ENCODE measurements around the gene FAM156A.
"Not testable (repeated sequence)": the region's sequence is repeated elsewhere in the genome, so short reads cannot be mapped to it uniquely, and the experiment has no call there.

The FAM156A gene

GRCh38 chrX:52958113-52958959 lies at the start of gene FAM156A:
TSS of gene FAM156A (minus strand) at chrX:52958518. CDS start at chrX:52948588, 9,930 bp downstream.
- not testable (repeated sequence) for DNase-seq (ENCODE audit: low read depth)

- no peak for DNase-seq (ENCODE audit: low read depth)
These were observed 47.0 kb upstream of the FAM156A start for GRCh38 chrX:53005327-53005726.

GRCh38 chrX:53004811-53005210 lies 46.5 kb upstream of the FAM156A start:
- DNase-seq (ENCODE audit: low read depth), result no peak

- DNase-seq (ENCODE audit: low read depth), result no peak
These were observed 45.7 kb upstream of the FAM156A start for GRCh38 chrX:53004038-53004437.

- no peak for DNase-seq (ENCODE audit: low read depth)
These were observed 44.8 kb upstream of the FAM156A start for GRCh38 chrX:53003111-53003510.

- DNase-seq (ENCODE audit: low read depth), result no peak
These were observed 43.6 kb upstream of the FAM156A start for GRCh38 chrX:53001958-53002357.

- DNase-seq (ENCODE audit: low read depth), result no peak
These were observed 42.3 kb upstream of the FAM156A start for GRCh38 chrX:53000447-53001135.

- DNase-seq (ENCODE audit: low read depth), result no peak
These were observed 37.6 kb upstream of the FAM156A start for GRCh38 chrX:52995987-52996331.

GRCh38 chrX:52995135-52995986 lies 37.0 kb upstream of the FAM156A start:
- DNase-seq (ENCODE audit: low read depth), result peak; percentile 84

GRCh38 chrX:52990848-52991247 lies 32.5 kb upstream of the FAM156A start:
- no peak for DNase-seq (ENCODE audit: low read depth)

- peak; percentile 9 for DNase-seq (ENCODE audit: low read depth)
These were observed 31.8 kb upstream of the FAM156A start for GRCh38 chrX:52990011-52990631.

GRCh38 chrX:52988985-52989917 lies 30.9 kb upstream of the FAM156A start:
- no peak for DNase-seq (ENCODE audit: low read depth)

GRCh38 chrX:52983321-52984000 lies 25.1 kb upstream of the FAM156A start:
- DNase-seq (ENCODE audit: low read depth), result no peak

GRCh38 chrX:52979993-52980392 lies 21.7 kb upstream of the FAM156A start:
- no peak for DNase-seq (ENCODE audit: low read depth)

- no peak for DNase-seq (ENCODE audit: low read depth)
These were observed 21.2 kb upstream of the FAM156A start for GRCh38 chrX:52979568-52979967.

- no peak for DNase-seq (ENCODE audit: low read depth)
These were observed 19.6 kb upstream of the FAM156A start for GRCh38 chrX:52977953-52978352.

GRCh38 chrX:52975576-52975975 lies 17.3 kb upstream of the FAM156A start:
- not testable (repeated sequence) for DNase-seq (ENCODE audit: low read depth)

GRCh38 chrX:52974336-52974992 lies 16.1 kb upstream of the FAM156A start:
- not testable (repeated sequence) for DNase-seq (ENCODE audit: low read depth)

GRCh38 chrX:52967922-52968321 lies 9.6 kb upstream of the FAM156A start:
- not testable (repeated sequence) for DNase-seq (ENCODE audit: low read depth)

Data from activated T-helper 1 cell treated with Interleukin-2 at 50 U/mL for 16 hours (primary cell).